ENCODE measurements around the gene ENC1.
A peak's percentile ranks its signal among the peaks of the same experiment; 100 is the strongest.

Gene ENC1

GRCh38 chr5:74638970-74639806, 1.3 kb downstream of the ENC1 start:
- no peaks in the 10 kb centered on the region for H3K9me3 ChIP-seq (ENCODE audit: insufficient read depth, low read length)
- 0 out of 2 replicates have a peak, but pooled peaks cover 5% of the 10 kb centered on the region for H3F3A ChIP-seq (ENCODE audit: insufficient read depth)
- H3K4me3 ChIP-seq (ENCODE audit: insufficient read depth, low read length, poor library complexity, severe bottlenecking) = peak overlapping the region; percentile 36
- no peaks in the 10 kb centered on the region for H3K36me3 ChIP-seq (ENCODE audit: low read length)
- TF ChIP-seq CTCF (IDR thresholded peaks at IDR 0.05; ENCODE audit: insufficient read depth, low read length, poor library complexity, severe bottlenecking) (no peak), EZH2phosphoT487 (conservative IDR thresholded peaks at IDR 0.05; ENCODE audit: low read length) (no peak)
- H3K9me2 ChIP-seq (replicated peaks; ENCODE audit: insufficient read depth, low read length) = no peaks in the 10 kb centered on the region
- H4K20me1 ChIP-seq (ENCODE audit: low read depth, low read length) = no peaks in the 10 kb centered on the region
- peak overlapping the region; percentile 45; the same call in 1 of the 2 replicates for H3K9ac ChIP-seq (ENCODE audit: low read length)
- peak overlapping the region; percentile 58 for H3K4me2 ChIP-seq (ENCODE audit: low read depth, low read length, poor library complexity, severe bottlenecking)
- H3K79me2 ChIP-seq (ENCODE audit: insufficient read depth, low read length) = no peaks in the 10 kb centered on the region
- H3K27me3 ChIP-seq (ENCODE audit: low read length) = no peaks in the 10 kb centered on the region
- no peak overlapping the region for H3K27ac ChIP-seq (ENCODE audit: low read depth, low read length)
- no peak overlapping the region for H2AFZ ChIP-seq (ENCODE audit: low read depth, low read length, severe bottlenecking)

- no peak overlapping the region for H3K4me2 ChIP-seq (ENCODE audit: low read depth, low read length, poor library complexity, severe bottlenecking)
- no peak overlapping the region for H3K27ac ChIP-seq (ENCODE audit: low read depth, low read length)
- H3K9ac ChIP-seq (ENCODE audit: low read length) = no peak overlapping the region
- no peaks in the 10 kb centered on the region for H3K9me2 ChIP-seq (replicated peaks; ENCODE audit: insufficient read depth, low read length)
- TF ChIP-seq CTCF (IDR thresholded peaks at IDR 0.05; ENCODE audit: insufficient read depth, low read length, poor library complexity, severe bottlenecking) = no peak
- TF ChIP-seq EZH2phosphoT487 (conservative IDR thresholded peaks at IDR 0.05; ENCODE audit: low read length) = no peak
- no peaks in the 10 kb centered on the region for H3K9me3 ChIP-seq (ENCODE audit: insufficient read depth, low read length)
- H3F3A ChIP-seq (ENCODE audit: insufficient read depth) = 0 out of 2 replicates have a peak, but pooled peaks cover 5% of the 10 kb centered on the region
- no peak overlapping the region for H3K4me3 ChIP-seq (ENCODE audit: insufficient read depth, low read length, poor library complexity, severe bottlenecking)
- no peaks in the 10 kb centered on the region for H3K79me2 ChIP-seq (ENCODE audit: insufficient read depth, low read length)
- H4K20me1 ChIP-seq (ENCODE audit: low read depth, low read length) = no peaks in the 10 kb centered on the region
- no peaks in the 10 kb centered on the region for H3K36me3 ChIP-seq (ENCODE audit: low read length)
- no peaks in the 10 kb centered on the region for H3K27me3 ChIP-seq (ENCODE audit: low read length)
- no peak overlapping the region for H2AFZ ChIP-seq (ENCODE audit: low read depth, low read length, severe bottlenecking)
Observed at GRCh38 chr5:74638544-74638969, 2.0 kb downstream of the ENC1 start.

- Histone ChIP-seq H3K4me2 (ENCODE audit: low read depth, low read length, poor library complexity, severe bottlenecking) (no peak overlapping the region), H3K79me2 (ENCODE audit: insufficient read depth, low read length) (no peaks in the 10 kb centered on the region), H4K20me1 (ENCODE audit: low read depth, low read length) (no peaks in the 10 kb centered on the region), H3K36me3 (ENCODE audit: low read length) (no peaks in the 10 kb centered on the region), H3K27me3 (ENCODE audit: low read length) (no peaks in the 10 kb centered on the region), H3K9me2 (replicated peaks; ENCODE audit: insufficient read depth, low read length) (no peaks in the 10 kb centered on the region), H2AFZ (ENCODE audit: low read depth, low read length, severe bottlenecking) (no peak overlapping the region), H3K9ac (ENCODE audit: low read length) (no peak overlapping the region), H3K9me3 (ENCODE audit: insufficient read depth, low read length) (no peaks in the 10 kb centered on the region), H3F3A (ENCODE audit: insufficient read depth) (0 out of 2 replicates have a peak, but pooled peaks cover 5% of the 10 kb centered on the region), H3K27ac (ENCODE audit: low read depth, low read length) (no peak overlapping the region), H3K4me3 (ENCODE audit: insufficient read depth, low read length, poor library complexity, severe bottlenecking) (no peak overlapping the region)
- TF ChIP-seq EZH2phosphoT487 (conservative IDR thresholded peaks at IDR 0.05; ENCODE audit: low read length) = no peak
- TF ChIP-seq CTCF (IDR thresholded peaks at IDR 0.05; ENCODE audit: insufficient read depth, low read length, poor library complexity, severe bottlenecking) = no peak
Observed at GRCh38 chr5:74636552-74636951, 4.0 kb downstream of the ENC1 start.
